GM18508 (cell line): ENCODE measurements around the gene CPNE4.
"Not testable (repeated sequence)": the region's sequence is repeated elsewhere in the genome, so short reads cannot be mapped to it uniquely, and the experiment has no call there.

ENCODE experiments used
- ATAC-seq: cut with Tn5 transposase; IDR thresholded peaks from one replicate; pipeline ENCODE4 v1.9.1; 2021; ENCODE audit warnings: moderate number of reproducible peaks; ENCODE audit not compliant: insufficient read depth, unreplicated experiment

Gene CPNE4

GRCh38 chr3:132034486-132035464 is at the start of gene CPNE4:
Gene CPNE4 (minus strand): TSS chr3:132035014.
- ATAC-seq, result peak; percentile 70

- no peak for ATAC-seq
These were observed 48.9 kb upstream of the CPNE4 start for GRCh38 chr3:132083583-132084279.

GRCh38 chr3:132083159-132083558 is 48.3 kb upstream of the CPNE4 start:
- ATAC-seq, result no peak

- no peak for ATAC-seq
These were observed 44.3 kb upstream of the CPNE4 start for GRCh38 chr3:132079147-132079546.

GRCh38 chr3:132073771-132074170 is 39.0 kb upstream of the CPNE4 start:
- no peak for ATAC-seq

GRCh38 chr3:132071043-132071442 is 36.2 kb upstream of the CPNE4 start:
- no peak for ATAC-seq

- ATAC-seq, result no peak
These were observed 29.3 kb upstream of the CPNE4 start for GRCh38 chr3:132064114-132064513.

GRCh38 chr3:132062535-132062934 is 27.7 kb upstream of the CPNE4 start:
- no peak for ATAC-seq

GRCh38 chr3:132055872-132056271 is 21.1 kb upstream of the CPNE4 start:
- no peak for ATAC-seq

GRCh38 chr3:132047209-132047608 is 12.4 kb upstream of the CPNE4 start:
- no peak for ATAC-seq

- not testable (repeated sequence) for ATAC-seq
These were observed 10.1 kb upstream of the CPNE4 start for GRCh38 chr3:132044874-132045273.

- ATAC-seq, result no peak
These were observed 7.9 kb upstream of the CPNE4 start for GRCh38 chr3:132042681-132043080.

GRCh38 chr3:132038198-132038825 is 3.5 kb upstream of the CPNE4 start:
- no peak for ATAC-seq

GRCh38 chr3:132037581-132037980 is 2.8 kb upstream of the CPNE4 start:
- ATAC-seq, result no peak

- no peak for ATAC-seq
These were observed 2.2 kb upstream of the CPNE4 start for GRCh38 chr3:132037056-132037455.

GRCh38 chr3:132034097-132034485 is 723 bp downstream of the CPNE4 start:
- no peak for ATAC-seq

GRCh38 chr3:132033471-132033870 is 1.3 kb downstream of the CPNE4 start:
- ATAC-seq, result no peak

GRCh38 chr3:132032959-132033358 is 1.9 kb downstream of the CPNE4 start:
- ATAC-seq, result no peak

- peak; percentile 65 for ATAC-seq
These were observed 5.5 kb downstream of the CPNE4 start for GRCh38 chr3:132029182-132029902.

- ATAC-seq, result no peak
These were observed 11.9 kb downstream of the CPNE4 start for GRCh38 chr3:132022914-132023313.
